ENCODE measurements around the gene USP44.
A peak's percentile ranks its signal among the peaks of the same experiment; 100 is the strongest.

The USP44 gene

DNA sequence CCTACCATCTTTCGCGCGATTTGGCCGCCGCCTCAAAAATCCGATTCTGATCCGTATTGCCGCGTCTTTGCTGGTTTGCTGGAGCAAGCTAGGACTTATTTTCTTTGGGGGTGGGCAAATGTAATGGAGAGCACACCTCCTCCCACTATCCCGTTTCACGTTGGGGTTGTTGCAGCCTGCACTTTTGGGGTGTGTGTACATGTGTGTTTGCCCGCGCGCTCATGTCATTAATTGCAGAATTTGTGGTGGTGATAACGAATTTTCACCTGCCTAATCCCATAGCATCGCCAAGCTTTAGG is 76.7 kb downstream of the USP44 start:
- CTCF ChIA-PET = interaction anchor here (1.0 kb wide), 1 partner anchor 60 kb away, joined by 3 read pairs; no protein-coding TSS in a partner anchor
- Mint-ChIP-seq H3K4me1 (peaks cover 54% of the 10 kb centered on the region), H3K27me3 (no peaks in the 10 kb centered on the region), H3K4me3 (peak overlapping the region; percentile 100), H3K27ac (peak overlapping the region; percentile 98), H3K9me3 (no peaks in the 10 kb centered on the region), H3K36me3 (peaks cover 36% of the 10 kb centered on the region)
- DNase-seq = no peak

DNA sequence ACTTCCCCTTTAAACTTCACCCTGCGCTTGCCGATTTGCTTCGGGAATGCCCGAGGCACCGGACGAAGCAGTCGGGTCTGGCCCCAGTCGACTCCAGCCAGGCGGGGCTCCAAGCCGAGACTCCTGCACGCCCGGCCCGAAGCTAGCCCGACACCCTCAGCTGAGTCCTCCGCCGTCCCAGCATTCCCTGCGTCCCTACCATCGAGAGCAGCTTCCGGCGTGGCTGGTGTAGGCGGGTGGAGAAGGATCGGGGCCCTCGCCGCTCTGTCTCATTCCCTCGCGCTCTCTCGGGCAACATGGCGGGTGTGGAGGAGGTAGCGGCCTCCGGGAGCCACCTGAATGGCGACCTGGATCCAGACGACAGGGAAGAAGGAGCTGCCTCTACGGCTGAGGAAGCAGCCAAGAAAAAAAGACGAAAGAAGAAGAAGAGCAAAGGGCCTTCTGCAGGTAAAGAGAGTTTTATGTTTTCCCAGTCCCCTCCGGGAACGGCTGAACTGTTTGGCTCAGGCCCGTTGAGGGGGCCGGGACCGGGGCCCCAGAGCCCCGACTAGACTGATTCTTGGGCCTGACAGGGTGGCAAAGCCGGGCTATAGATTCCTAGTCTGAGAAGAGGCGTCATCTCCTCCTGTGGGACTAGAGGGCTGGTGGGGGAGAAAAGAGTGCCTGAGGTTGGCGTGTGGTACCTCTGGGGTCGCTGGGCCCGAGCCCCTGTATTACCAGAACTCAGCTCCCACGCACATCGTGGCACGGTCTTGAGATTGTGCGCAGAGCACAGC is 77.2 kb downstream of the USP44 start, which contains the start of gene METAP2:
TSS of gene METAP2 (plus strand) at position 269 of the 776 bp plus-strand sequence. CDS start at position 297, 28 bp downstream.
- H3K27me3 Mint-ChIP-seq = no peaks in the 10 kb centered on the region
- DNase-seq = peak; percentile 94
- H3K4me3 Mint-ChIP-seq = peak within 1 kb of the TSS; percentile 100
- no peaks in the 10 kb centered on the region for H3K9me3 Mint-ChIP-seq
- CTCF ChIA-PET = interaction anchor here (1.0 to 1.7 kb wide), 3 partner anchors 13 to 257 kb away, joined by 3 to 6 read pairs (median 3); partner anchors contain the start of genes FGD6 and VEZT
- H3K4me1 Mint-ChIP-seq = peaks cover 50% of the 10 kb centered on the region
- H3K27ac Mint-ChIP-seq = peak within 1 kb of the TSS; percentile 98
- peaks cover 33% of the 10 kb centered on the region for H3K36me3 Mint-ChIP-seq

DNA sequence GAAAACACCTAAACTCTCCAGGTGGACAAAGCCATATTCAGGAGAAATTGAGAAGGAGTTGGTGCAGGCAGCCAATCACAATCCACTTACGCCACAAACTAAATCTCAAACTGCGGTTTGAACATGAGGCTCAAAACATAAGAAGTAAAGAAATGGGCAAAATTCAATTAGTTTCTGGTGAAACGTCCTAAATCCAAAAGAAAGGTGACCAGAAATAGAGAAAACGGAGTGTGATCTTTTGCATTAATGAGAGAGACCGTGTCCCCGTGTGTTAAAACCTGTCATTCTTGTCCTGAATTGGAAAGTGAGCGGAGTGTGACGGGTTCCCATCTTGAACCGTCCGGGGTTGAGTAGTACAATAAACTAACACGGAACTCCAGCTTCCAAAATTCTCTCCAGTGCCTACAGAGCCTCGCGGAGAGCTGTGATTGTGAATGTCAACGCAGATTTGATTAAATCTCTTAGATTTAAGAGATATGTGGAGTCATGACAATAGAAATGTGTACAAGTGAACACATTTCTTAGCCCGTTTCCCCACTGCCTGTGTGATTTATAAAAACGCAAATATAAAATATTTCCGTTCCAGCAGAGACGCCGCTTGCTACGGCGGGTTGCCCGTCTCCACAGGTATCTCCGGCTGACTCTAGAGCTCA is 77.9 kb downstream of the USP44 start:
- CTCF ChIA-PET = interaction anchor here (1.0 to 1.7 kb wide), 3 partner anchors 12 to 256 kb away, joined by 3 to 6 read pairs (median 3); partner anchors contain the start of genes FGD6 and VEZT
- Mint-ChIP-seq H3K36me3 (peaks cover 26% of the 10 kb centered on the region), H3K4me1 (peaks cover 44% of the 10 kb centered on the region), H3K9me3 (no peaks in the 10 kb centered on the region), H3K27me3 (no peaks in the 10 kb centered on the region), H3K4me3 (peak overlapping the region; percentile 100), H3K27ac (peak overlapping the region; percentile 98)
- DNase-seq = peak; percentile 49

DNA sequence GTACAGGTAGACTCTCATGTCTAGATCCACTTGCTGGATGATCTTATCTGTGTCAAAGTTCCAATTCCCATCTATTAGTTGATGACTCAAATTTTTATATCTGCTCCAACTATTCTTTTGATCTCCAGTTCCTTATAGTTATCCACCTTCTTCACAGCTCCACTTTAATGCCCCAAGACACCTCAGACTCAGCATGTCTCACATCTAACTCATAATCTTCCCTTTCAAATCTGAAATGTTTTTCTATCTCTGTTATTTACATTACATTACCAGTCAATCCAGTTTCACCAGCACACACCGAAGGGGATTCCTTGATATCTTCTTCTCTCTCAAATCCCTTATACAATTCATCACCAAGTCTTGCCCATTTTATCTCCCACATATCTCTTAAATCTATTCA is 81.0 kb downstream of the USP44 start:
- DNase-seq = no peak
- Mint-ChIP-seq H3K27ac (no peak overlapping the region), H3K4me3 (no peak overlapping the region), H3K27me3 (no peaks in the 10 kb centered on the region), H3K9me3 (no peaks in the 10 kb centered on the region), H3K36me3 (peaks cover 5% of the 10 kb centered on the region), H3K4me1 (peaks cover 20% of the 10 kb centered on the region)
- CTCF ChIA-PET = no interaction called here
